Fibroblast of villous mesenchyme (primary cell): Measurements from ENCODE around the gene SRI. TPM values are rescaled to one million over a fixed set of nuclear protein-coding genes. Genes with fewer than 3 reads are reported as not detected.

Experiments
- DNase-seq: peaks from one replicate; pipeline ENCODE4 v3.0.0-alpha.2; 2010; ENCODE audit warnings: low read depth
- H3K4me3 ChIP-seq: 2 replicates; pipeline ENCODE4 v1.5.1; 2011; ENCODE audit warnings: low read depth, mild to moderate bottlenecking, low read length
- CTCF ChIP-seq: IDR thresholded peaks from 2 replicates; pipeline ENCODE4 v1.5.1; 2012; ENCODE audit warnings: low read depth, mild to moderate bottlenecking, low read length; ENCODE audit not compliant: insufficient read depth
- total RNA-seq: library from RNA; depleted of rRNA; stranded (reverse); fragments of >200 nt; gene quantifications from 2 replicates; pipeline ENCODE4 v1.2.3, GENCODE V29; 2012

SRI gene
- total RNA-seq, 1 donor, result 81.2 TPM

- TF ChIP-seq CTCF, result no peak
- no peak for DNase-seq
- H3K4me3 ChIP-seq, result no peak overlapping the region
Measured at GRCh38 chr7:88226201-88226600, 6.4 kb upstream of the SRI start.

- peak; percentile 7 for DNase-seq
- H3K4me3 ChIP-seq, result no peak overlapping the region
- no peak for TF ChIP-seq CTCF
Measured at GRCh38 chr7:88224601-88225275, 4.9 kb upstream of the SRI start.

- H3K4me3 ChIP-seq, result no peak overlapping the region
- DNase-seq, result no peak
- no peak for TF ChIP-seq CTCF
Measured at GRCh38 chr7:88223265-88223664, 3.4 kb upstream of the SRI start.

GRCh38 chr7:88218836-88219605 lies 817 bp downstream of the SRI start:
- no peak for TF ChIP-seq CTCF
- DNase-seq, result peak; percentile 65
- H3K4me3 ChIP-seq, result peak overlapping the region; percentile 96

GRCh38 chr7:88218429-88218745 lies 1.5 kb downstream of the SRI start:
- peak overlapping the region; percentile 96 for H3K4me3 ChIP-seq
- TF ChIP-seq CTCF, result no peak
- no peak for DNase-seq

GRCh38 chr7:88217675-88218428 lies 2.0 kb downstream of the SRI start:
- TF ChIP-seq CTCF, result no peak

More at GRCh38 chr7:88217675-88218428, 2.0 kb downstream of the SRI start:
- no peak overlapping the region for H3K4me3 ChIP-seq
- no peak for DNase-seq
